HUDEP-2 (cell line): ENCODE measurements around the gene LIN37.
A peak's percentile ranks its signal among the peaks of the same experiment; 100 is the strongest.
"Not testable (repeated sequence)": the region's sequence is repeated elsewhere in the genome, so short reads cannot be mapped to it uniquely, and the experiment has no call there.

Source experiments
- DNase-seq, 76 experiments: peaks; one replicate each; lab custom pipeline; 2025; ENCODE audit not compliant: unreplicated experiment in 76 of 76; lab: John Stamatoyannopoulos, UW

The LIN37 gene

GRCh38 chr19:35718345-35719041, 29.9 kb upstream of the LIN37 start:
- DNase-seq, result peak in 26 of 76 experiments; percentile 12 to 83 (median 30)

- no peak for DNase-seq
Observed at GRCh38 chr19:35719402-35720162, 28.8 kb upstream of the LIN37 start.

GRCh38 chr19:35720163-35720524, 28.2 kb upstream of the LIN37 start:
- no peak for DNase-seq

GRCh38 chr19:35720648-35721047, 27.7 kb upstream of the LIN37 start:
- DNase-seq, result no peak

- no peak for DNase-seq
Observed at GRCh38 chr19:35721374-35721773, 27.0 kb upstream of the LIN37 start.

- no peak for DNase-seq
Observed at GRCh38 chr19:35722461-35722860, 25.9 kb upstream of the LIN37 start.

GRCh38 chr19:35722897-35723296, 25.5 kb upstream of the LIN37 start:
- DNase-seq, result no peak

- no peak for DNase-seq
Observed at GRCh38 chr19:35723671-35724070, 24.7 kb upstream of the LIN37 start.

GRCh38 chr19:35724132-35724531, 24.2 kb upstream of the LIN37 start:
- DNase-seq, result not testable (repeated sequence)

- no peak for DNase-seq
Observed at GRCh38 chr19:35724560-35724959, 23.8 kb upstream of the LIN37 start.

GRCh38 chr19:35725216-35725861, 23.0 kb upstream of the LIN37 start:
- no peak for DNase-seq

GRCh38 chr19:35727053-35727955, 21.1 kb upstream of the LIN37 start:
- no peak for DNase-seq

GRCh38 chr19:35727956-35728706, 20.2 kb upstream of the LIN37 start:
- no peak for DNase-seq

- DNase-seq, result no peak
Observed at GRCh38 chr19:35729021-35729420, 19.4 kb upstream of the LIN37 start.

- DNase-seq, result no peak
Observed at GRCh38 chr19:35729763-35730162, 18.6 kb upstream of the LIN37 start.

GRCh38 chr19:35730326-35730725, 18.1 kb upstream of the LIN37 start:
- no peak for DNase-seq

- no peak for DNase-seq
Observed at GRCh38 chr19:35731353-35731752, 17.0 kb upstream of the LIN37 start.

- no peak for DNase-seq
Observed at GRCh38 chr19:35731779-35732405, 16.5 kb upstream of the LIN37 start.

- DNase-seq, result no peak
Observed at GRCh38 chr19:35732540-35733179, 15.7 kb upstream of the LIN37 start.
